ENCODE measurements around the gene GTF2F1.

DNA sequence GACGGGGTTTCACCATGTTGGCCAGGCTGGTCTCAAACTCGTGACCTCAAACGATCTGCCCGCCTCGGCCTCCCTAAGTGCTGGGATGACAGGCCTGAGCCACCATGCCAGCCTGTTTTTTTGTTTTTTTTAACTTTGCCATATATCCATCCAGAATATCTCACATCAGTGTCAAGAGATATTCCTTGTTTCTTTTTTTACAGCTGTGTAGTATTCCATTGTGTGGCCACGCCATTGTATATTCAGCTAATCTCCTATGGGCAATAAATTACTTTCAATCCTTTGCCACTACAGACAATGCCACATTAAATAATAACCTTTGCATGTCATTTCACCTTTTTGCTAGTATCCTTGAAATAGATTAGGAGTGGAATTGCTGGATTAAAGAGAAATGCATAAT lies 16.4 kb upstream of the GTF2F1 start:
- TF ChIP-seq, protein P1, sequence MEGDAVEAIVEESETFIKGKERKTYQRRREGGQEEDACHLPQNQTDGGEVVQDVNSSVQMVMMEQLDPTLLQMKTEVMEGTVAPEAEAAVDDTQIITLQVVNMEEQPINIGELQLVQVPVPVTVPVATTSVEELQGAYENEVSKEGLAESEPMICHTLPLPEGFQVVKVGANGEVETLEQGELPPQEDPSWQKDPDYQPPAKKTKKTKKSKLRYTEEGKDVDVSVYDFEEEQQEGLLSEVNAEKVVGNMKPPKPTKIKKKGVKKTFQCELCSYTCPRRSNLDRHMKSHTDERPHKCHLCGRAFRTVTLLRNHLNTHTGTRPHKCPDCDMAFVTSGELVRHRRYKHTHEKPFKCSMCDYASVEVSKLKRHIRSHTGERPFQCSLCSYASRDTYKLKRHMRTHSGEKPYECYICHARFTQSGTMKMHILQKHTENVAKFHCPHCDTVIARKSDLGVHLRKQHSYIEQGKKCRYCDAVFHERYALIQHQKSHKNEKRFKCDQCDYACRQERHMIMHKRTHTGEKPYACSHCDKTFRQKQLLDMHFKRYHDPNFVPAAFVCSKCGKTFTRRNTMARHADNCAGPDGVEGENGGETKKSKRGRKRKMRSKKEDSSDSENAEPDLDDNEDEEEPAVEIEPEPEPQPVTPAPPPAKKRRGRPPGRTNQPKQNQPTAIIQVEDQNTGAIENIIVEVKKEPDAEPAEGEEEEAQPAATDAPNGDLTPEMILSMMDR (IDR thresholded peaks at IDR 0.05): no peak
- no peak for TF ChIP-seq POLR2A (IDR thresholded peaks at IDR 0.05)

Measured in thyroid gland (tissue), 4 donors.